Neutrophil (primary cell): ENCODE data around the gene C19orf44.
A peak's percentile ranks its signal among the peaks of the same experiment; 100 is the strongest.
"Not testable (repeated sequence)": the region's sequence is repeated elsewhere in the genome, so short reads cannot be mapped to it uniquely, and the experiment has no call there.

Experiments used
- H3K27ac ChIP-seq: fragments of 200-600 bp; sonication (generic); 2 replicates; pipeline ENCODE4 v1.5.1; 2016; ENCODE audit warnings: mild to moderate bottlenecking, moderate library complexity
- H3K27me3 ChIP-seq: fragments of 200-600 bp; sonication (generic); 2 replicates; pipeline ENCODE4 v1.6.0; 2016; ENCODE audit warnings: mild to moderate bottlenecking
- H3K36me3 ChIP-seq: fragments of 200-600 bp; sonication (generic); 2 replicates; pipeline ENCODE4 v1.5.1; 2017
- H3K4me1 ChIP-seq, 2 experiments: fragments of 200-600 bp in 1 of 2; sonication (generic) in 1 of 2; 1 replicate in 1 of 2; 2 replicates in 1 of 2; pipeline versions ENCODE4 v1.5.1 to v1.6.1; 2013 to 2016; ENCODE audit warnings: low read depth in 1 of 2, low read length in 1 of 2, mild to moderate bottlenecking in 1 of 2, moderate library complexity in 1 of 2; ENCODE audit not compliant: control insufficient read depth in 1 of 2, insufficient read depth in 1 of 2
- H3K4me3 ChIP-seq, 2 experiments: fragments of 200-600 bp in 1 of 2; sonication (generic) in 1 of 2; 1 replicate in 1 of 2; 2 replicates in 1 of 2; pipeline ENCODE4 v1.5.1; 2013 to 2016; ENCODE audit warnings: low read depth in 1 of 2, low read length in 1 of 2, mild to moderate bottlenecking in 1 of 2, moderate library complexity in 1 of 2
- H3K9me3 ChIP-seq: fragments of 200-600 bp; sonication (generic); 2 replicates; pipeline ENCODE4 v1.5.1; 2016
- TF ChIP-seq, protein P1 (sequence below): fragments of 200-600 bp; sonication (generic); IDR thresholded peaks from 2 replicates; pipeline ENCODE4 v1.5.1; 2016; ENCODE audit warnings: antibody characterized with exemption

The C19orf44 gene

DNA sequence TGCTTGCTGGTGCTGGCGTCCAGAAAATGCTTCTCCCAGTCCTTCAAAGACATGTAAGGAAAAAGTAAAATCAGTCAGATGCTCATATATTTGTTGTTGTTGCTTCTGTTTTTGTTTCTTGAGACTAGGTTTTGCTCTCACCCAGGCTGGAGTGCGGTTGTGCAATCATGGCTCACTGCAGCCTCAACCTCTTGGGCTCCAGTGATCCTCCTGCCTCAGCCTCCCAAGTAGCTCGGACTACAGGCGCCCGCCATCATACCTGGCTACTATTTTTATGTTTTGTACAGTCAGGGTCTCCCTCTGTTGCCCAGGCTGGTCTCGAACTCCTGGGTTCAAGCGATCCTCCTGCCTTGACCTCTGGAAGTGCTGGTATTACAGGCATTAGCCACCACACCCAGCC is 13.4 kb upstream of the C19orf44 start:
- Histone ChIP-seq H3K4me1 (no peaks in the 10 kb centered on the region), H3K36me3 (no peaks in the 10 kb centered on the region), H3K4me3 (no peak overlapping the region), H3K9me3 (no peaks in the 10 kb centered on the region), H3K27me3 (no peaks in the 10 kb centered on the region), H3K27ac (no peak overlapping the region)
- TF ChIP-seq, protein P1, sequence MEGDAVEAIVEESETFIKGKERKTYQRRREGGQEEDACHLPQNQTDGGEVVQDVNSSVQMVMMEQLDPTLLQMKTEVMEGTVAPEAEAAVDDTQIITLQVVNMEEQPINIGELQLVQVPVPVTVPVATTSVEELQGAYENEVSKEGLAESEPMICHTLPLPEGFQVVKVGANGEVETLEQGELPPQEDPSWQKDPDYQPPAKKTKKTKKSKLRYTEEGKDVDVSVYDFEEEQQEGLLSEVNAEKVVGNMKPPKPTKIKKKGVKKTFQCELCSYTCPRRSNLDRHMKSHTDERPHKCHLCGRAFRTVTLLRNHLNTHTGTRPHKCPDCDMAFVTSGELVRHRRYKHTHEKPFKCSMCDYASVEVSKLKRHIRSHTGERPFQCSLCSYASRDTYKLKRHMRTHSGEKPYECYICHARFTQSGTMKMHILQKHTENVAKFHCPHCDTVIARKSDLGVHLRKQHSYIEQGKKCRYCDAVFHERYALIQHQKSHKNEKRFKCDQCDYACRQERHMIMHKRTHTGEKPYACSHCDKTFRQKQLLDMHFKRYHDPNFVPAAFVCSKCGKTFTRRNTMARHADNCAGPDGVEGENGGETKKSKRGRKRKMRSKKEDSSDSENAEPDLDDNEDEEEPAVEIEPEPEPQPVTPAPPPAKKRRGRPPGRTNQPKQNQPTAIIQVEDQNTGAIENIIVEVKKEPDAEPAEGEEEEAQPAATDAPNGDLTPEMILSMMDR = no peak

DNA sequence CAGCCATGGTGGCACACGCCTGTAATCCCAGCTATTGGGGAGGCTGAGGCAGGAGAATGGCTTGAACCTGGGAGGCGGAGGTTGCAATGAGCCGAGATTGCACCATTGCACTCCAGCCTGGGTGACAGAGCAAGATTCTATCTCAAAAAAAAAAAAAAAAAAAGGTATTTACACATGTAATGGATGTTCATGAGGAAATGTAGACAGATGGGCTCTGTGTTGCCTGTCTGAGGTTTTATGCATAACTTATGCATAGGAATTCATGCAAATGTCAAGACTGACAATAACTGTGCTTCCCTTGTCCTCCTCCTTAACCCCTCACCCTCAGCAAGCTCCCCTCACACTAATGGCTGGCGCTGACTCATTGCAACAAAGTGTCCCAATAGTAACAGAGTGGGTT is 9.7 kb upstream of the C19orf44 start:
- not testable (repeated sequence) for H3K36me3 ChIP-seq, H3K27me3 ChIP-seq, H3K27ac ChIP-seq, H3K4me1 ChIP-seq, H3K9me3 ChIP-seq, H3K4me3 ChIP-seq

DNA sequence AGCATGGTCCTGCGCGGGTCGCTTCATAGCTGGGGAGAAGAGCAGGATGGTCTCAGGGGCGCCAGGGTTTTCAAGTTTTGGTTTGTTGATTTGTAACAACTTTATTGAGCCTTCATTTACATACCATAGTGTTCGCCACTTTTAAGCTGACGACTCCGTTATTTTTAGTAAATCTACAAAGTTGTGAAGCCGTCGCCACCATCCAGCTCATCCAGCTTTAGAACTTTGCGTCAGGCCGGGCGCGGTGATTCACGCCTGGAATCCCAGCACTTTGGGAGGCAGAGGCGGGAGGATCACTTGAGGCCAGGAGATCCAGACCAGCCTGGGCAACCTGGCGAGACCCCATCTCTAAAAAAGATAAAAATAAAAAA is 404 bp downstream of the C19orf44 start:
- peaks cover 11 to 12% of the 10 kb centered on the region in 2 experiments for H3K4me1 ChIP-seq
- H3K36me3 ChIP-seq = no peaks in the 10 kb centered on the region
- no peaks in the 10 kb centered on the region for H3K27me3 ChIP-seq
- H3K4me3 ChIP-seq = peak overlapping the region; percentile 86 to 94
- TF ChIP-seq, protein P1 = no peak
- peak overlapping the region; percentile 49 for H3K27ac ChIP-seq
- H3K9me3 ChIP-seq = no peaks in the 10 kb centered on the region

DNA sequence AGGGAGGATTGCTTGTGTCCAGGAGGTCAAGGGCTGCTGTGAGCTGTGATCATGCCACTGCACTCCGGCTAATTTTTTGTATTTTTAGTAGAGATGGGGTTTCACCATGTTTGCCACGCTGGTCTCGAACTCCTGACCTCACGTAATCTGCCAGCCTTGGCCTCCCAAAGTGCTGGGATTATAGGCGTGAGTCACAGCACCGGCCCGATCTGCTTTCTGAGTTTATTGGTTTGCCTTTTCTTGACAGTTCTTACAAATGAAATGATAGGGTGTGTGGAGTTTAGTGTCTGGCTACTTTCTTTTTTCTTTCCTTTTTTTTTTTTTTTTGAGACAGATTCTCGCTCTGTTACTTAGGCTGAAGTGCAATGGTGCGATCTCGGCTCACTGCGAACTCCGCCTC is 848 bp downstream of the C19orf44 start:
- Histone ChIP-seq H3K27ac (no peak overlapping the region), H3K9me3 (no peaks in the 10 kb centered on the region), H3K4me1 (peaks cover 11 to 12% of the 10 kb centered on the region in 2 experiments), H3K4me3 (no peak overlapping the region), H3K36me3 (no peaks in the 10 kb centered on the region), H3K27me3 (no peaks in the 10 kb centered on the region)
- TF ChIP-seq, protein P1 = no peak

DNA sequence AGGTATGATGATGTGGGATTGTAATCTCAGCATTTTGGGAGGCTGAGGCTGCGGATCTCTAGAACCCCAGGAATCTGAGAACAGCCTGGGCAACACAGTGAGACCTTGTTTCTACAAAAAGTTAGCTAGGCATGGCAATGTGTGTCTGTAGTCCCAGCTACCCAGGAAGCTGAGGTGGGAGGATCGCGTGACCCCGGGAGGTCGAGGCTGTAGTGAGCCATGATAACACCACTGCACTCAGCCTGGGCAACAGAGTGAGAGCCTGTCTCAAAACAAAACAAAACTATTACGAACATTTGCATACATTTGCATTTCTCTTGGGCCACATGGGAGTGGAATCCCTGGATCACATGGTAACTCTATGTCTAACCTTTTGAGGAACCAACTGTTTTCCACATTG is 1.6 kb downstream of the C19orf44 start:
- Histone ChIP-seq H3K4me1 (peaks cover 11 to 12% of the 10 kb centered on the region in 2 experiments), H3K4me3 (no peak overlapping the region), H3K27ac (no peak overlapping the region), H3K36me3 (no peaks in the 10 kb centered on the region), H3K9me3 (no peaks in the 10 kb centered on the region), H3K27me3 (no peaks in the 10 kb centered on the region)
- TF ChIP-seq, protein P1 = no peak

DNA sequence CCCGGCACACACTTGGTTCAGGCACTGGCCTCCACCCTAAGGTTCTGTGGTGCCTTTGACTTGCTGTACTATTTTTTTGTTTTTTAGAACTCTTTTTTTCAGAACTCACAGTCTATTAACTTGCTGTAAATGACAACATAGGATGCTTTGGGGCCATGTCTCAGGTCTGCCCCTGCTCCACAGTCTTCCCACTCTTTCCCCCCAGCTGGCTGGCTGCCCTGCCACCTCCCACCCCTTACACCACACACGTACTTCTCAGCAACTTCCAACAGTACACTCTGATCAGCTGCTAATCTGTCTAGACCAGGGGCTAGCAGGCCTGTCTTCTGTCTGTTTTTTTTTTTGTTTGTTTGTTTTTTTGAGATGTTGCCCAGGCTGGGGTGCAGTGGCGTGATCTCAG is 8.1 kb downstream of the C19orf44 start:
- H3K4me3 ChIP-seq = no peak overlapping the region
- no peaks in the 10 kb centered on the region for H3K36me3 ChIP-seq
- H3K27me3 ChIP-seq = no peaks in the 10 kb centered on the region
- no peaks in the 10 kb centered on the region for H3K9me3 ChIP-seq
- TF ChIP-seq, protein P1 = no peak
- H3K4me1 ChIP-seq = no peaks in the 10 kb centered on the region
- H3K27ac ChIP-seq = no peak overlapping the region

DNA sequence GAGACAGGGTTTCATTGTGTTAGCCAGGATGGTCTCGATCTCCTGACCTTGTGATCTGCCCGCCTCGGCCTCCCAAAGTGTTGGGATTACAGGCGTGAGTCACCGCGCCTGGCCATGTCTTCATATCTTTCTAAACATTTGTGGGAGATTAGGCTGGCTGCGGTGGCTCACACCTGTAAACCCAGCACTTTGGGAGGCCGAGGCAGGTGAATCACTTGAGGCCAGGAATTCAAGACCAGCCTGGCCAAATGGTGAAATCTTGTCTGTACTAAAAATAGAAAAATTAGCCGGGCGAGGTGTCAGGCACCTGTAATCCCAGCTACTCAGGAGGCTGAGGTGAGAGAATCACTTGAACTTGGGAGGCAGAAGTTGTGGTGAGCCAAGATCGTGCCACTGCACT is 10.0 kb downstream of the C19orf44 start:
- H3K27ac ChIP-seq, H3K9me3 ChIP-seq, H3K27me3 ChIP-seq, H3K36me3 ChIP-seq, H3K4me1 ChIP-seq, H3K4me3 ChIP-seq: not testable (repeated sequence)
